ENCODE results near the gene MYH14. TPM values are rescaled to one million over a fixed set of nuclear protein-coding genes. Genes with fewer than 3 reads are reported as not detected.
A peak's percentile ranks its signal among the peaks of the same experiment; 100 is the strongest.

The MYH14 gene
- polyA plus RNA-seq, 1 of the 3 experiments (the other 2 are of a cell fraction) = 0.02 TPM

- Histone ChIP-seq H3K9ac (peak overlapping the region; percentile 28; the same call in 1 of the 2 replicates), H3K4me3 (ENCODE audit: low read depth in 2 of 2, low read length in 1 of 2) (peak overlapping the region; percentile 51 to 58), H3K27me3 (ENCODE audit: insufficient read depth) (no peaks in the 10 kb centered on the region), H3F3A (replicated peaks; ENCODE audit: insufficient read depth) (peaks cover 9% of the 10 kb centered on the region), H3K79me2 (ENCODE audit: insufficient read depth) (no peaks in the 10 kb centered on the region), H3K9me2 (no peaks in the 10 kb centered on the region), H3K4me2 (peak overlapping the region; percentile 64), H3K9me3 (no peaks in the 10 kb centered on the region), H3K36me3 (replicated peaks in 1 of 2; ENCODE audit: control insufficient read depth in 1 of 2, insufficient read depth in 2 of 2, low read length in 1 of 2) (no peaks in the 10 kb centered on the region), H3K27ac (ENCODE audit: low read depth in 2 of 2, low read length in 1 of 2) (peak overlapping the region in 1 of 2 experiments; percentile 88; a peak in 2 of 4 replicates), H4K20me1 (ENCODE audit: insufficient read depth) (no peaks in the 10 kb centered on the region), H3K4me1 (ENCODE audit: control insufficient read depth in 1 of 2, insufficient read depth in 2 of 2, low read depth in 1 of 2, low read length in 1 of 2) (peaks cover 7 to 38% of the 10 kb centered on the region in 2 experiments; a peak in 2 of 4 replicates), H2AFZ (ENCODE audit: low read depth) (peak overlapping the region; percentile 80)
- POLR2A ChIA-PET = interaction anchor here (0.7 to 1.5 kb wide), 4 partner anchors 10 to 24 kb away, joined by 3 to 11 read pairs (median 6); no protein-coding TSS in a partner anchor
- TF ChIP-seq FOSL2 (IDR thresholded peaks at IDR 0.05; ENCODE audit: borderline replicate concordance, low read depth) = no peak
- TF ChIP-seq SIN3A (IDR thresholded peaks at IDR 0.05; ENCODE audit: borderline replicate concordance, low read depth, low read length) = no peak
- TF ChIP-seq RFX5 (IDR thresholded peaks at IDR 0.05; ENCODE audit: low read length) = no peak
- TF ChIP-seq IRF3 (IDR thresholded peaks at IDR 0.05; ENCODE audit: low read depth, low read length) = no peak
- TF ChIP-seq EZH2phosphoT487 (IDR thresholded peaks at IDR 0.05; ENCODE audit: borderline replicate concordance, low read depth) = no peak
- no peak for TF ChIP-seq USF1 (IDR thresholded peaks at IDR 0.05; ENCODE audit: borderline replicate concordance, low read depth)
- no peak for TF ChIP-seq SMC3 (IDR thresholded peaks at IDR 0.05; ENCODE audit: low read depth, low read length)
- no peak for TF ChIP-seq TCF12 (IDR thresholded peaks at IDR 0.05)
- no peak for TF ChIP-seq NRF1 (IDR thresholded peaks at IDR 0.05; ENCODE audit: low read depth, low read length)
- 0 out of 2 replicates have a peak, but pooled peaks have one; percentile 17 for TF ChIP-seq MXI1 (IDR thresholded peaks at IDR 0.05; ENCODE audit: low read depth, low read length)
- TF ChIP-seq CHD2 (IDR thresholded peaks at IDR 0.05; ENCODE audit: low read length, partially characterized antibody) = peak; percentile 65
- TF ChIP-seq FOXJ3 (CRISPR knock-in tag; IDR thresholded peaks at IDR 0.05) = 0 out of 2 replicates have a peak, but pooled peaks have one; percentile 38
- CTCF ChIA-PET = interaction anchor here (5.2 kb wide), 1 partner anchor 24 kb away, joined by 33 read pairs; no protein-coding TSS in a partner anchor
- WGBS (ENCODE audit: low lambda C conversion rate) = under 1% methylated on average over 23 of the region's 34 CpGs
- DNase-seq = peak; percentile 87
Observed at GRCh38 chr19:50333235-50333736, 129.9 kb downstream of the MYH14 start.

- 9% methylated on average over 49 of the region's 54 CpGs for WGBS (ENCODE audit: low lambda C conversion rate)
- no peak for TF ChIP-seq TEAD4 (IDR thresholded peaks at IDR 0.05; ENCODE audit: borderline replicate concordance, insufficient read depth)
- peak; percentile 95 for TF ChIP-seq NRF1 (IDR thresholded peaks at IDR 0.05; ENCODE audit: low read depth, low read length)
- no peak for TF ChIP-seq MXI1 (IDR thresholded peaks at IDR 0.05; ENCODE audit: low read depth, low read length)
- TF ChIP-seq EP300 (IDR thresholded peaks at IDR 0.05; ENCODE audit: borderline replicate concordance in 1 of 2, low read depth in 1 of 2, low read length in 1 of 2) = no peak
- TF ChIP-seq TAF1 (IDR thresholded peaks at IDR 0.05; ENCODE audit: borderline replicate concordance, low read depth, low read length) = 0 out of 2 replicates have a peak, but pooled peaks have one; percentile 27
- TF ChIP-seq, protein P1, sequence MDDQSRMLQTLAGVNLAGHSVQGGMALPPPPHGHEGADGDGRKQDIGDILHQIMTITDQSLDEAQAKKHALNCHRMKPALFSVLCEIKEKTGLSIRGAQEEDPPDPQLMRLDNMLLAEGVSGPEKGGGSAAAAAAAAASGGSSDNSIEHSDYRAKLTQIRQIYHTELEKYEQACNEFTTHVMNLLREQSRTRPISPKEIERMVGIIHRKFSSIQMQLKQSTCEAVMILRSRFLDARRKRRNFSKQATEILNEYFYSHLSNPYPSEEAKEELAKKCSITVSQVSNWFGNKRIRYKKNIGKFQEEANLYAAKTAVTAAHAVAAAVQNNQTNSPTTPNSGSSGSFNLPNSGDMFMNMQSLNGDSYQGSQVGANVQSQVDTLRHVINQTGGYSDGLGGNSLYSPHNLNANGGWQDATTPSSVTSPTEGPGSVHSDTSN (IDR thresholded peaks at IDR 0.05) = no peak
- no peak for TF ChIP-seq USF2 (IDR thresholded peaks at IDR 0.05; ENCODE audit: borderline replicate concordance, low read depth, low read length)
- TF ChIP-seq RCOR1 (IDR thresholded peaks at IDR 0.05; ENCODE audit: low read length) = no peak
- no peak for TF ChIP-seq FOXM1 (IDR thresholded peaks at IDR 0.05; ENCODE audit: low read depth)
- no peak for TF ChIP-seq GATA2 (CRISPR knock-in tag; IDR thresholded peaks at IDR 0.05)
- TF ChIP-seq NFIC (IDR thresholded peaks at IDR 0.05; ENCODE audit: borderline replicate concordance) = no peak
Observed at GRCh38 chr19:50333737-50334617, 130.6 kb downstream of the MYH14 start.

More at GRCh38 chr19:50333737-50334617, 130.6 kb downstream of the MYH14 start:
- Histone ChIP-seq H3K9me3 (no peaks in the 10 kb centered on the region), H3K27ac (ENCODE audit: low read depth in 2 of 2, low read length in 1 of 2) (peak overlapping the region in 1 of 2 experiments; percentile 88; a peak in 2 of 4 replicates), H3K9me2 (no peaks in the 10 kb centered on the region), H3F3A (replicated peaks; ENCODE audit: insufficient read depth) (peaks cover 9% of the 10 kb centered on the region), H4K20me1 (ENCODE audit: insufficient read depth) (no peaks in the 10 kb centered on the region), H3K36me3 (replicated peaks in 1 of 2; ENCODE audit: control insufficient read depth in 1 of 2, insufficient read depth in 2 of 2, low read length in 1 of 2) (no peaks in the 10 kb centered on the region), H3K4me1 (ENCODE audit: control insufficient read depth in 1 of 2, insufficient read depth in 2 of 2, low read depth in 1 of 2, low read length in 1 of 2) (peaks cover 7 to 35% of the 10 kb centered on the region in 2 experiments; a peak in 2 of 4 replicates), H2AFZ (ENCODE audit: low read depth) (peak overlapping the region; percentile 80), H3K79me2 (ENCODE audit: insufficient read depth) (no peaks in the 10 kb centered on the region), H3K4me2 (peak overlapping the region; percentile 64), H3K4me3 (ENCODE audit: low read depth in 2 of 2, low read length in 1 of 2) (peak overlapping the region; percentile 51 to 58), H3K27me3 (ENCODE audit: insufficient read depth) (no peaks in the 10 kb centered on the region), H3K9ac (peak overlapping the region; percentile 28; the same call in 1 of the 2 replicates)
- ChIA-PET CTCF (interaction anchor here (0.7 to 5.2 kb wide), 3 partner anchors 18 to 222 kb away, joined by 3 to 33 read pairs (median 3); no protein-coding TSS in a partner anchor), POLR2A (interaction anchor here (0.7 to 1.5 kb wide), 4 partner anchors 10 to 23 kb away, joined by 3 to 11 read pairs (median 6); no protein-coding TSS in a partner anchor)
- peak; percentile 98 for DNase-seq

All from SK-N-SH (cell line).